SK-N-SH (cell line): Measurements from ENCODE around the gene DDC. TPM values are rescaled to one million over a fixed set of nuclear protein-coding genes. Genes with fewer than 3 reads are reported as not detected.

ENCODE experiments used
- CTCF ChIA-PET: fragments of 300-600, 350-600 bp; formaldehyde crosslinking; extraction: SDS; loops from one replicate; lab custom pipeline; 2021; lab: Yijun Ruan, JAX
- POLR2A ChIA-PET: fragments of 350-600 bp; sonication (Branson Sonifier 250); formaldehyde crosslinking; extraction: SDS; loops from one replicate; lab custom pipeline; 2020; ENCODE audit warnings: antibody characterized with exemption, inconsistent platforms; lab: Yijun Ruan, JAX
- DNase-seq: peaks from one replicate; pipeline ENCODE4 v3.0.0; 2012
- H2AFZ ChIP-seq: fragments of 200-600 bp; sonication (generic); 2 replicates; pipeline ENCODE4 v1.8.1; 2016; ENCODE audit warnings: antibody characterized with exemption, mild to moderate bottlenecking, low read depth
- H3F3A ChIP-seq: fragments of 200-600 bp; sonication (generic); replicated peaks from 2 replicates; pipeline ENCODE3; 2016; ENCODE audit warnings: antibody characterized with exemption, mild to moderate bottlenecking; ENCODE audit not compliant: insufficient read depth
- H3K27ac ChIP-seq, 2 experiments: fragments of 200-500 bp in 1 of 2; fragments of 200-600 bp in 1 of 2; sonication (Bioruptor generic) in 1 of 2; sonication (generic), shearing (Covaris generic) in 1 of 2; 2 replicates each; pipeline versions ENCODE4 v1.5.1 to v1.6.1; 2014 to 2016; ENCODE audit warnings: low read depth in 2 of 2, inconsistent platforms in 1 of 2, low read length in 1 of 2, mild to moderate bottlenecking in 1 of 2, mixed read lengths in 1 of 2
- H3K27me3 ChIP-seq: fragments of 200-600 bp; sonication (generic), shearing (Covaris generic); 2 replicates; pipeline ENCODE4 v1.6.1; 2016; ENCODE audit warnings: mixed run types; ENCODE audit not compliant: insufficient read depth
- H3K36me3 ChIP-seq, 2 experiments: fragments of 200-500 bp in 1 of 2; fragments of 200-600 bp in 1 of 2; sonication (Bioruptor generic) in 1 of 2; sonication (generic) in 1 of 2; replicated peaks in 1 of 2; 2 replicates each; pipeline versions ENCODE3 to v1.5.1; 2014 to 2016; ENCODE audit warnings: low read length in 1 of 2, mild to moderate bottlenecking in 1 of 2; ENCODE audit not compliant: insufficient read depth in 2 of 2, control insufficient read depth in 1 of 2
- H3K4me1 ChIP-seq, 2 experiments: fragments of 200-500 bp in 1 of 2; fragments of 200-600 bp in 1 of 2; sonication (Bioruptor generic) in 1 of 2; sonication (generic), shearing (Covaris generic) in 1 of 2; 2 replicates each; pipeline versions ENCODE4 v1.5.1 to v1.6.1; 2014 to 2016; ENCODE audit warnings: low read depth in 1 of 2, low read length in 1 of 2, mixed run types in 1 of 2; ENCODE audit not compliant: insufficient read depth in 2 of 2, control insufficient read depth in 1 of 2
- H3K4me2 ChIP-seq: fragments of 200-600 bp; sonication (generic), shearing (Covaris generic); 2 replicates; pipeline ENCODE4 v1.6.1; 2017; ENCODE audit warnings: mixed run types
- H3K4me3 ChIP-seq, 2 experiments: fragments of 200-500 bp in 1 of 2; fragments of 200-600 bp in 1 of 2; sonication (Bioruptor generic) in 1 of 2; sonication (generic), shearing (Covaris generic) in 1 of 2; 2 replicates each; pipeline versions ENCODE4 v1.5.1 to v1.8.1; 2014 to 2016; ENCODE audit warnings: low read depth in 2 of 2, inconsistent platforms in 1 of 2, low read length in 1 of 2, mild to moderate bottlenecking in 1 of 2, mixed read lengths in 1 of 2, moderate library complexity in 1 of 2
- H3K79me2 ChIP-seq: fragments of 200-600 bp; sonication (generic); 2 replicates; pipeline ENCODE4 v1.8.1; 2017; ENCODE audit warnings: mild to moderate bottlenecking; ENCODE audit not compliant: insufficient read depth
- H3K9ac ChIP-seq: fragments of 200-600 bp; sonication (generic); 2 replicates; pipeline ENCODE4 v1.6.1; 2017; ENCODE audit warnings: mixed run types
- H3K9me2 ChIP-seq: fragments of 200-600 bp; sonication (generic); 2 replicates; pipeline ENCODE4 v1.6.1; 2017; ENCODE audit warnings: mixed run types
- H3K9me3 ChIP-seq: fragments of 200-600 bp; sonication (generic); 2 replicates; pipeline ENCODE4 v1.6.1; 2017; ENCODE audit warnings: mixed run types, mild to moderate bottlenecking, moderate library complexity
- H4K20me1 ChIP-seq: fragments of 200-600 bp; sonication (generic); 2 replicates; pipeline ENCODE4 v1.6.1; 2017; ENCODE audit warnings: mild to moderate bottlenecking, mixed run types; ENCODE audit not compliant: insufficient read depth
- CTCF ChIP-seq: fragments of 200-600 bp; sonication (generic); IDR thresholded peaks from 2 replicates; pipeline ENCODE4 v1.6.1; 2017; ENCODE audit warnings: antibody characterized with exemption, mild to moderate bottlenecking, moderate library complexity
- EZH2phosphoT487 ChIP-seq: fragments of 200-600 bp; sonication (generic); IDR thresholded peaks from 2 replicates; pipeline ENCODE4 v1.6.1; 2017; ENCODE audit warnings: low read depth, mixed run types, mild to moderate bottlenecking, antibody characterized with exemption, moderate library complexity, borderline replicate concordance
- FOSL2 ChIP-seq: IDR thresholded peaks from 2 replicates; pipeline ENCODE4 v1.4.0; 2012; ENCODE audit warnings: low read depth, mild to moderate bottlenecking, moderate library complexity, borderline replicate concordance
- FOXM1 ChIP-seq: IDR thresholded peaks from 2 replicates; pipeline ENCODE4 v1.4.0; 2012; ENCODE audit warnings: low read depth, mild to moderate bottlenecking
- GABPA ChIP-seq: IDR thresholded peaks from 2 replicates; pipeline ENCODE4 v1.4.0; 2012; ENCODE audit warnings: low read depth, mild to moderate bottlenecking
- GATA2 ChIP-seq: sonication (generic); formaldehyde crosslinking; IDR thresholded peaks from 2 replicates; pipeline ENCODE4 v1.5.0; 2020; ENCODE audit warnings: mild to moderate bottlenecking, missing genetic modification reagents
- MAX ChIP-seq: IDR thresholded peaks from 2 replicates; pipeline ENCODE4 v1.4.0; 2012; ENCODE audit warnings: low read depth
- MEF2A ChIP-seq: IDR thresholded peaks from 2 replicates; pipeline ENCODE4 v1.4.0; 2012; ENCODE audit warnings: low read depth, borderline replicate concordance
- MXI1 ChIP-seq: IDR thresholded peaks from 2 replicates; pipeline ENCODE4 v1.6.1; 2012; ENCODE audit warnings: mild to moderate bottlenecking, low read depth, low read length, improper control_type of control experiment
- NFIC ChIP-seq: IDR thresholded peaks from 2 replicates; pipeline ENCODE4 v1.4.0; 2012; ENCODE audit warnings: borderline replicate concordance
- NRF1 ChIP-seq: IDR thresholded peaks from 2 replicates; pipeline ENCODE4 v1.6.1; 2012; ENCODE audit warnings: low read depth, mild to moderate bottlenecking, low read length
- POLR2AphosphoS5 ChIP-seq: IDR thresholded peaks from 2 replicates; pipeline ENCODE4 v1.6.1; 2012; ENCODE audit warnings: low read depth, low read length
- RAD21 ChIP-seq: IDR thresholded peaks from 2 replicates; pipeline ENCODE4 v1.6.1; 2012; ENCODE audit warnings: mild to moderate bottlenecking, low read length
- RCOR1 ChIP-seq: fragments of 150-350 bp; IDR thresholded peaks from 2 replicates; pipeline ENCODE4 v1.6.1; 2017; ENCODE audit warnings: antibody characterized with exemption, low read length
- REST ChIP-seq: IDR thresholded peaks from 2 replicates; pipeline ENCODE4 v1.6.1; 2012; ENCODE audit warnings: mild to moderate bottlenecking, low read depth, low read length, moderate library complexity
- RFX5 ChIP-seq: IDR thresholded peaks from 2 replicates; pipeline ENCODE4 v1.6.1; 2012; ENCODE audit warnings: mild to moderate bottlenecking, improper control_type of control experiment, low read length
- SMC3 ChIP-seq: IDR thresholded peaks from 2 replicates; pipeline ENCODE4 v1.6.1; 2012; ENCODE audit warnings: low read depth, low read length, improper control_type of control experiment
- TCF12 ChIP-seq: IDR thresholded peaks from 2 replicates; pipeline ENCODE4 v1.4.0; 2012
- WGBS: methylation state at CpG from one replicate; pipeline ENCODE4 v1.1.6; 2017; ENCODE audit warnings: low lambda C conversion rate; 5-methylcytosine and 5-hydroxymethylcytosine counted together
- polyA plus RNA-seq, 3 experiments: library from polyadenylated mRNA; depleted of rRNA; stranded (reverse); fragments of >200 nt; gene quantifications; 2 replicates each; pipeline ENCODE4 v1.2.3, GENCODE V29; 2012

The DDC gene
- polyA plus RNA-seq, 1 of the 3 experiments (the other 2 are of a cell fraction), result 1.8 TPM

- Histone ChIP-seq H3F3A (no peaks in the 10 kb centered on the region), H3K4me2 (no peak overlapping the region), H4K20me1 (no peaks in the 10 kb centered on the region), H3K27ac (peak overlapping the region in 1 of 2 experiments; percentile 43; a peak in 2 of 4 replicates), H3K36me3 (no peaks in the 10 kb centered on the region), H3K4me3 (no peak overlapping the region), H3K27me3 (no peaks in the 10 kb centered on the region), H3K9ac (no peak overlapping the region), H3K4me1 (peaks cover 0 to 24% of the 10 kb centered on the region in 2 experiments; a peak in 2 of 4 replicates), H3K9me3 (no peaks in the 10 kb centered on the region), H3K79me2 (no peaks in the 10 kb centered on the region), H2AFZ (no peak overlapping the region), H3K9me2 (no peaks in the 10 kb centered on the region)
- WGBS, result 72% methylated on average over 6 of the region's 6 CpGs
- DNase-seq, result no peak
- TF ChIP-seq EZH2phosphoT487 (no peak), RCOR1 (0 out of 2 replicates have a peak, but pooled peaks have one; percentile 4)
- POLR2A ChIA-PET, result no interaction called here
- CTCF ChIA-PET, result interaction anchor here (0.7 to 18.1 kb wide), 9 partner anchors 8 to 283 kb away, joined by 3 to 353 read pairs (median 5); no protein-coding TSS in a partner anchor
Measured at GRCh38 chr7:50425318-50425717, 139.9 kb downstream of the DDC start.

GRCh38 chr7:50423860-50424259 is 141.3 kb downstream of the DDC start:
- DNase-seq, result no peak
- TF ChIP-seq MXI1 (no peak), REST (no peak), GATA2 (CRISPR knock-in tag) (no peak), CTCF (no peak), FOXM1 (no peak), TCF12 (no peak), SMC3 (no peak), NRF1 (no peak), GABPA (no peak), RAD21 (no peak), EZH2phosphoT487 (no peak), RFX5 (no peak), MAX (no peak), POLR2AphosphoS5 (no peak), NFIC (no peak), MEF2A (no peak), FOSL2 (no peak)
- H3K9me2 ChIP-seq, result no peaks in the 10 kb centered on the region
- no peaks in the 10 kb centered on the region for H3F3A ChIP-seq
- ChIA-PET POLR2A (no interaction called here), CTCF (interaction anchor here (1.0 to 18.1 kb wide), 10 partner anchors 8 to 256 kb away, joined by 3 to 353 read pairs (median 4); partner anchors contain the start of gene FIGNL1)
- H3K27me3 ChIP-seq, result no peaks in the 10 kb centered on the region
- no peaks in the 10 kb centered on the region for H3K9me3 ChIP-seq
- H3K4me1 ChIP-seq, result peaks cover 0 to 27% of the 10 kb centered on the region in 2 experiments; a peak in 2 of 4 replicates
- H3K4me3 ChIP-seq, result no peak overlapping the region
- H3K36me3 ChIP-seq, result no peaks in the 10 kb centered on the region
- H2AFZ ChIP-seq, result no peak overlapping the region
- no peaks in the 10 kb centered on the region for H3K79me2 ChIP-seq
- H3K4me2 ChIP-seq, result no peak overlapping the region
- H3K9ac ChIP-seq, result no peak overlapping the region
- H4K20me1 ChIP-seq, result no peaks in the 10 kb centered on the region
- 33% methylated on average over 4 of the region's 4 CpGs for whole genome bisulfite sequencing
- peak overlapping the region in 1 of 2 experiments; percentile 43; a peak in 1 of 4 replicates for H3K27ac ChIP-seq
